CD14-positive monocyte (primary cell): ENCODE measurements around the gene CSAG1. TPM values are rescaled to one million over a fixed set of nuclear protein-coding genes. Genes with fewer than 3 reads are reported as not detected.

Experiments
- polyA plus RNA-seq, 3 donors: library from polyadenylated mRNA; depleted of rRNA in 1 of 3; unstranded in 2 of 3; stranded (reverse) in 1 of 3; fragments of 300-500 nt in 2 of 3; fragments of >200 nt in 1 of 3; fragmentation: Illumina TruSeq in 2 of 3; gene quantifications; 1 replicate in 2 of 3; 2 replicates in 1 of 3; pipeline ENCODE4 v1.2.3, GENCODE V29; 2012 to 2021

The CSAG1 gene
- polyA plus RNA-seq, 3 donors = not detected

Other genes with a start within 250 kb of the CSAG1 start
- gene GABRQ, start 95.8 kb downstream of the CSAG1 start, polyA plus RNA-seq = not detected
- not detected for gene MAGEA3, start 34.9 kb downstream of the CSAG1 start, polyA plus RNA-seq
- gene CSAG2, start 24.4 kb downstream of the CSAG1 start, polyA plus RNA-seq = not detected
- gene MAGEA2B, start 19.1 kb downstream of the CSAG1 start, polyA plus RNA-seq = not detected
- not detected for gene MAGEA12, start within 50 bp of the CSAG1 start, polyA plus RNA-seq
- not detected for gene MAGEA2, start 20.1 kb upstream of the CSAG1 start, polyA plus RNA-seq
- gene CSAG3, start 25.5 kb upstream of the CSAG1 start, polyA plus RNA-seq = not detected
- gene MAGEA6, start 36.0 kb upstream of the CSAG1 start, polyA plus RNA-seq = not detected
- gene CETN2, start 97.0 kb upstream of the CSAG1 start, polyA plus RNA-seq = 10 to 100 TPM in 2 of 3 donors, 1 to 10 TPM in 1; 5.4 to 26.7 (median 19.9) TPM
- gene NSDHL, start 97.3 kb upstream of the CSAG1 start, polyA plus RNA-seq = 10 to 100 TPM in 2 of 3 donors, 1 to 10 TPM in 1; 8.2 to 21.3 (median 19.9) TPM
- gene ZNF185, start 164.3 kb upstream of the CSAG1 start, polyA plus RNA-seq = 10 to 100 TPM; 39.1 to 82.9 (median 40.5) TPM